Esophagus squamous epithelium (tissue), 5 donors: ENCODE results near the gene TTYH2. TPM values are rescaled to one million over a fixed set of nuclear protein-coding genes. Genes with fewer than 3 reads are reported as not detected.

Source experiments
- DNase-seq: peaks from one replicate; lab custom pipeline; 2025; lab: John Stamatoyannopoulos, UW
- H3K27ac ChIP-seq, 4 donors: fragments of 200-600 bp; sonication (generic); one replicate each; pipeline ENCODE4 v1.5.1; 2016 to 2019; ENCODE audit warnings: mild to moderate bottlenecking in 1 of 4
- H3K27me3 ChIP-seq, 4 donors: fragments of 200-600 bp; sonication (generic); 1 replicate in 3 of 4; 2 replicates in 1 of 4; pipeline versions ENCODE4 v1.5.1 to v1.6.0; 2017 to 2021; ENCODE audit warnings: antibody characterized with exemption in 1 of 4
- H3K36me3 ChIP-seq, 3 donors: fragments of 200-600 bp; sonication (generic); one replicate each; pipeline ENCODE4 v1.5.1; 2016 to 2019
- H3K4me1 ChIP-seq, 3 donors: fragments of 200-600 bp; sonication (generic); one replicate each; pipeline ENCODE4 v1.5.1; 2017 to 2019
- H3K4me3 ChIP-seq, 4 donors: fragments of 200-600 bp; sonication (generic); 1 replicate in 3 of 4; 2 replicates in 1 of 4; pipeline ENCODE4 v1.5.1; 2016 to 2019; ENCODE audit warnings: mild to moderate bottlenecking in 2 of 4, moderate library complexity in 1 of 4
- H3K9me3 ChIP-seq, 3 donors: fragments of 200-600 bp; sonication (generic); one replicate each; pipeline ENCODE4 v1.5.1; 2016 to 2019
- POLR2A ChIP-seq, 4 donors: fragments of 450-650 bp; IDR thresholded peaks; one replicate each; pipeline ENCODE4 v1.6.1; 2017; ENCODE audit warnings: antibody characterized with exemption in 4 of 4, mild to moderate bottlenecking in 4 of 4, moderate library complexity in 3 of 4
- WGBS, 2 donors: methylation state at CpG; one replicate each; pipeline ENCODE4 v1.1.5; 2018; 5-methylcytosine and 5-hydroxymethylcytosine counted together
- intact Hi-C: fragments of 100-400 bp; cut with DNase I; formaldehyde crosslinking; loops from one replicate; pipeline ENCODE4 v1.15.0; 2022
- total RNA-seq, 4 donors: library from RNA; depleted of rRNA; stranded (reverse); fragments of >200 nt; gene quantifications; one replicate each; pipeline ENCODE4 v1.1.0, GENCODE V29; 2016
- TF ChIP-seq, protein P1 (sequence below), 6 experiments: fragments of 450-650 bp in 4 of 6; fragments of 200-600 bp in 2 of 6; sonication (generic) in 2 of 6; IDR thresholded peaks; one replicate each; pipeline ENCODE4 v1.5.1; 2016 to 2019; ENCODE audit warnings: antibody characterized with exemption in 6 of 6, mild to moderate bottlenecking in 4 of 6, moderate library complexity in 4 of 6
- donor health status: DM: yes; HTN: yes; CAD: no.

The TTYH2 gene
- total RNA-seq, 4 donors from 2014 or later: 0.35 to 6.7 (median 1.8) TPM

DNA sequence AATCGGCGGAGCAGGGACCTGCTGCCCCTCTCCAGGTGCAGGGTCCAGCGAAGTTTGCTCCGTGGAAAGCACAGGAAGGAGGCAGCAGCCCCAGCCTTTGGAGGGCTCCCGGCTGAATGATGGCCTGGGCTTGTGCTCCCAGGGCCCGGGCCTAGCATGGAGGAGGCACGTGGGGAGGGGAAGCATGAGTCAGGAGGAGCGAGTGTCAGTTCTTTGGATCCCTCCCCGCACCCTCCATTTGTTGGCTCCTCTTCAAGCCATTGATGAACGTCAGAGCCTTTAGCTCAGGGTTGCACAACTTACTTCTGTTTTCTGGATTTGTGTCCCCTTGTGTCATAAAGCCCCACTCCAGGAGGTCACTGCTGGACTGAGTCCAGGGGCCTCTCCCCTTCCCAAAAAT, 25.8 kb downstream of the TTYH2 start:
- no peak for DNase-seq
- H3K4me3 ChIP-seq: no peak overlapping the region
- 20 to 58% methylated on average over 3 to 8 of the region's 10 CpGs for WGBS, 2 donors
- no peaks in the 10 kb centered on the region for H3K27me3 ChIP-seq
- peaks cover 0 to 8% (median 0%) of the 10 kb centered on the region in 3 donors for H3K36me3 ChIP-seq
- no peak overlapping the region for H3K27ac ChIP-seq
- no peak for TF ChIP-seq POLR2A (IDR thresholded peaks at IDR 0.05)
- TF ChIP-seq, protein P1, sequence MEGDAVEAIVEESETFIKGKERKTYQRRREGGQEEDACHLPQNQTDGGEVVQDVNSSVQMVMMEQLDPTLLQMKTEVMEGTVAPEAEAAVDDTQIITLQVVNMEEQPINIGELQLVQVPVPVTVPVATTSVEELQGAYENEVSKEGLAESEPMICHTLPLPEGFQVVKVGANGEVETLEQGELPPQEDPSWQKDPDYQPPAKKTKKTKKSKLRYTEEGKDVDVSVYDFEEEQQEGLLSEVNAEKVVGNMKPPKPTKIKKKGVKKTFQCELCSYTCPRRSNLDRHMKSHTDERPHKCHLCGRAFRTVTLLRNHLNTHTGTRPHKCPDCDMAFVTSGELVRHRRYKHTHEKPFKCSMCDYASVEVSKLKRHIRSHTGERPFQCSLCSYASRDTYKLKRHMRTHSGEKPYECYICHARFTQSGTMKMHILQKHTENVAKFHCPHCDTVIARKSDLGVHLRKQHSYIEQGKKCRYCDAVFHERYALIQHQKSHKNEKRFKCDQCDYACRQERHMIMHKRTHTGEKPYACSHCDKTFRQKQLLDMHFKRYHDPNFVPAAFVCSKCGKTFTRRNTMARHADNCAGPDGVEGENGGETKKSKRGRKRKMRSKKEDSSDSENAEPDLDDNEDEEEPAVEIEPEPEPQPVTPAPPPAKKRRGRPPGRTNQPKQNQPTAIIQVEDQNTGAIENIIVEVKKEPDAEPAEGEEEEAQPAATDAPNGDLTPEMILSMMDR (IDR thresholded peaks at IDR 0.05): no peak
- H3K9me3 ChIP-seq: no peaks in the 10 kb centered on the region
- intact Hi-C loops: no loop called here
- peaks cover 0 to 18% (median 5%) of the 10 kb centered on the region in 3 donors for H3K4me1 ChIP-seq

- WGBS, 2 donors: 66 to 80% methylated on average over 3 to 11 of the region's 11 CpGs
- no peak for TF ChIP-seq POLR2A (IDR thresholded peaks at IDR 0.05)
- H3K4me1 ChIP-seq: peaks cover 0 to 26% (median 5%) of the 10 kb centered on the region in 3 donors
- intact Hi-C loops: no loop called here
- H3K9me3 ChIP-seq: no peaks in the 10 kb centered on the region
- DNase-seq: no peak
- H3K4me3 ChIP-seq: no peak overlapping the region
- peaks cover 0 to 8% (median 0%) of the 10 kb centered on the region in 3 donors for H3K36me3 ChIP-seq
- no peaks in the 10 kb centered on the region for H3K27me3 ChIP-seq
- H3K27ac ChIP-seq: peak overlapping the region in 1 of 4 donors; percentile 39
Observed at GRCh38 chr17:74240618-74241205, 27.3 kb downstream of the TTYH2 start.

GRCh38 chr17:74241431-74241830, 28.1 kb downstream of the TTYH2 start:
- Histone ChIP-seq H3K4me3 (no peak overlapping the region), H3K27ac (peak overlapping the region in 1 of 4 donors; percentile 39), H3K36me3 (peaks cover 0 to 8% (median 0%) of the 10 kb centered on the region in 3 donors), H3K4me1 (peaks cover 0 to 28% (median 5%) of the 10 kb centered on the region in 3 donors), H3K27me3 (no peaks in the 10 kb centered on the region), H3K9me3 (no peaks in the 10 kb centered on the region)
- TF ChIP-seq, protein P1 (IDR thresholded peaks at IDR 0.05): no peak
- no peak for TF ChIP-seq POLR2A (IDR thresholded peaks at IDR 0.05)
- WGBS, 2 donors: 47 to 49% methylated on average over 5 to 6 of the region's 10 CpGs
- no peak for DNase-seq
- intact Hi-C loops: no loop called here

GRCh38 chr17:74241847-74242246, 28.5 kb downstream of the TTYH2 start:
- Histone ChIP-seq H3K27me3 (no peaks in the 10 kb centered on the region), H3K27ac (no peak overlapping the region), H3K9me3 (no peaks in the 10 kb centered on the region), H3K4me1 (peaks cover 0 to 28% (median 5%) of the 10 kb centered on the region in 3 donors), H3K36me3 (peaks cover 0 to 8% (median 0%) of the 10 kb centered on the region in 3 donors), H3K4me3 (no peak overlapping the region)
- TF ChIP-seq, protein P1 (IDR thresholded peaks at IDR 0.05): no peak
- TF ChIP-seq POLR2A (IDR thresholded peaks at IDR 0.05): no peak
- 85 to 86% methylated on average over 1 to 2 of the region's 2 CpGs for WGBS, 2 donors
- intact Hi-C loops: no loop called here
- DNase-seq: no peak

- Histone ChIP-seq H3K27ac (no peak overlapping the region), H3K9me3 (no peaks in the 10 kb centered on the region), H3K27me3 (no peaks in the 10 kb centered on the region), H3K4me3 (no peak overlapping the region), H3K4me1 (peaks cover 0 to 28% (median 5%) of the 10 kb centered on the region in 3 donors), H3K36me3 (no peaks in the 10 kb centered on the region)
- 85 to 93% methylated on average over 5 to 6 of the region's 13 CpGs for WGBS, 2 donors
- no peak for DNase-seq
- intact Hi-C loops: no loop called here
- TF ChIP-seq, protein P1 (IDR thresholded peaks at IDR 0.05): no peak
- no peak for TF ChIP-seq POLR2A (IDR thresholded peaks at IDR 0.05)
Observed at GRCh38 chr17:74243013-74243755, 29.8 kb downstream of the TTYH2 start.
